Mammary epithelial cell (primary cell): ENCODE measurements around the gene SLC48A1.

Experiments used
- EZH2 ChIP-seq: IDR thresholded peaks from 2 replicates; pipeline ENCODE4 v1.6.1; 2012; ENCODE audit warnings: low read length, inconsistent platforms, borderline replicate concordance
- TF ChIP-seq, protein P1 (sequence below), 2 donors: IDR thresholded peaks in 1 of 2; conservative IDR thresholded peaks in 1 of 2; 2 replicates each; pipeline ENCODE4 v1.5.1; 2011 to 2012; ENCODE audit warnings: inconsistent platforms in 2 of 2, low read length in 2 of 2, mild to moderate bottlenecking in 2 of 2, control low read depth in 1 of 2, low read depth in 1 of 2; ENCODE audit not compliant: insufficient read depth in 1 of 2; ENCODE audit errors: extremely low read depth in 1 of 2

DNA sequence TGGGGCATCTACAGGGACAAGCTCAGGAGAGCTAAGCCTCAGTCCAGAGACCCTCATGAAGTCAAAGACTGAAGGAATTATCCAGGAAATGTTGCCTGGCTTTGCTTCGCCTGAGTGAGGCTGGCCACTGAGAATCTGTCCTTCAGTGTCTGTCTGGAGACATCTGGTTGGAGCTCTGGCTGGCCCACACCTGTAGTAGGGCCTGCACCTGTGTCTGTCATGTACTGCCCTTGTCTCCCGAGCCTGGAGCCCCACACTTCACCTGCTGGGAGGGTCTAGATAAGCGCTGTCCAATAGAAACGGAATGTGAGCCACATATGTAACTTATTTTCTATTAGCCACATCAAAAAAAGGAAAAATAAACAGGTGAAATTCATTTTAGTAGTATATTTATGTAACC lies 56.5 kb downstream of the SLC48A1 start:
- TF ChIP-seq, protein P1, sequence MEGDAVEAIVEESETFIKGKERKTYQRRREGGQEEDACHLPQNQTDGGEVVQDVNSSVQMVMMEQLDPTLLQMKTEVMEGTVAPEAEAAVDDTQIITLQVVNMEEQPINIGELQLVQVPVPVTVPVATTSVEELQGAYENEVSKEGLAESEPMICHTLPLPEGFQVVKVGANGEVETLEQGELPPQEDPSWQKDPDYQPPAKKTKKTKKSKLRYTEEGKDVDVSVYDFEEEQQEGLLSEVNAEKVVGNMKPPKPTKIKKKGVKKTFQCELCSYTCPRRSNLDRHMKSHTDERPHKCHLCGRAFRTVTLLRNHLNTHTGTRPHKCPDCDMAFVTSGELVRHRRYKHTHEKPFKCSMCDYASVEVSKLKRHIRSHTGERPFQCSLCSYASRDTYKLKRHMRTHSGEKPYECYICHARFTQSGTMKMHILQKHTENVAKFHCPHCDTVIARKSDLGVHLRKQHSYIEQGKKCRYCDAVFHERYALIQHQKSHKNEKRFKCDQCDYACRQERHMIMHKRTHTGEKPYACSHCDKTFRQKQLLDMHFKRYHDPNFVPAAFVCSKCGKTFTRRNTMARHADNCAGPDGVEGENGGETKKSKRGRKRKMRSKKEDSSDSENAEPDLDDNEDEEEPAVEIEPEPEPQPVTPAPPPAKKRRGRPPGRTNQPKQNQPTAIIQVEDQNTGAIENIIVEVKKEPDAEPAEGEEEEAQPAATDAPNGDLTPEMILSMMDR (conservative IDR thresholded peaks at IDR 0.05 in 1 of 2, IDR thresholded peaks at IDR 0.05 in 1 of 2; ENCODE audit: extremely low read depth in 1 of 2, insufficient read depth in 1 of 2, low read depth in 1 of 2, low read length in 2 of 2) = no peak
- TF ChIP-seq EZH2 = no peak
